GM19468 (cell line): Measurements from ENCODE around the gene CYP11A1.

Experiments
- ATAC-seq: cut with Tn5 transposase; IDR thresholded peaks from one replicate; pipeline ENCODE4 v1.9.1; 2021; ENCODE audit warnings: mild to moderate bottlenecking, moderate library complexity, moderate number of reproducible peaks; ENCODE audit not compliant: unreplicated experiment; ENCODE audit errors: extremely low read depth

Gene CYP11A1

GRCh38 chr15:74312445-74313007, 54.9 kb downstream of the CYP11A1 start:
- ATAC-seq = no peak

GRCh38 chr15:74311734-74312444, 55.6 kb downstream of the CYP11A1 start:
- ATAC-seq = no peak

GRCh38 chr15:74307827-74308811, 59.3 kb downstream of the CYP11A1 start:
- no peak for ATAC-seq

GRCh38 chr15:74306781-74307217, 60.6 kb downstream of the CYP11A1 start:
- ATAC-seq = no peak

- ATAC-seq = no peak
Measured at GRCh38 chr15:74305687-74306086, 61.8 kb downstream of the CYP11A1 start.

DNA sequence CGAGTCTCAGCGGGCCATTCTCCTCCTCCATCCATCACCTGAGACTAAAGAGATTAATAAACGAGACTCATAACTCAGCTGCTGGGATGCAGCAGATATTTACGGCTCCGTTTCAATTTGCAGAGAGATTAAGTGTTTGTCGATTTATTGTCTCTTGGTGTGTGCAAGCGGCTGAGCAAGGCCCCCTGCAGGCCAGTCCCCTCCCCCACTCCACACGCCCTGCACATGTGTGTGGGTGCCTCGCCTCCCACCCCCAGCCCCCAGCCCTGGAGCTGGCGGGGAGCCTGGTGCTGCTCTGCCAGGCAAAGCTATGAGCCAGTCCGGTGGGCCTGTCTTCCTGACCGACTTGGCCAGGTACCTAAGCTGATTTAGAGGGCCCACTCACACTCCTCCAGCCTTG, 63.0 kb downstream of the CYP11A1 start:
- no peak for ATAC-seq

GRCh38 chr15:74303741-74304309, 63.6 kb downstream of the CYP11A1 start:
- ATAC-seq = no peak

DNA sequence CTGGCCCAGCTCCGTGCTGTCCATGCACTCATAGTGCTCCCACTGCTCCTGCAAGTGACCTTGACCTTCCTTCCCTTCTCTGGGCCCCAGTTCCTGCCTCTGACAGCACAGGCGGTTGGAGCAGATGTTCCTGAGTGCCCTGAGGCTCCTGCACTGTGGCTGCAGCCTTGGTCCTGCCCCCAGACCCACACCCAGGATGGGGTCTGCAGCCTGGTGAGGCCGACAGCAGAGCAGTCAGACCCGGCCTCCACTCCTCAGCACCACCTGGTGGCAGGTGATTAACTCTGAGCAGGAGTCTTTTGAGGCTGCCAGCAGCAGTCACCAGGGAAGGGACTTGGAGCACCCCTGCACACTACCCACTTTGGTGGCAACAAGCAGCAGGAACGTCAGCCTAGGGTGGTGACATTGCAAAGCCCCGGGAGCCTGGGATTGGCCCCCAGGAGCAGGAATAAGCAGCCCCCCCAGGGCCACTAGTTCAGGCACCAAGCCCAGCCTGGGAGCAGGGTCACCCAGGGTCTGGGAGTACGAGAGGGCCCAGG, 64.6 kb downstream of the CYP11A1 start:
- ATAC-seq = no peak

DNA sequence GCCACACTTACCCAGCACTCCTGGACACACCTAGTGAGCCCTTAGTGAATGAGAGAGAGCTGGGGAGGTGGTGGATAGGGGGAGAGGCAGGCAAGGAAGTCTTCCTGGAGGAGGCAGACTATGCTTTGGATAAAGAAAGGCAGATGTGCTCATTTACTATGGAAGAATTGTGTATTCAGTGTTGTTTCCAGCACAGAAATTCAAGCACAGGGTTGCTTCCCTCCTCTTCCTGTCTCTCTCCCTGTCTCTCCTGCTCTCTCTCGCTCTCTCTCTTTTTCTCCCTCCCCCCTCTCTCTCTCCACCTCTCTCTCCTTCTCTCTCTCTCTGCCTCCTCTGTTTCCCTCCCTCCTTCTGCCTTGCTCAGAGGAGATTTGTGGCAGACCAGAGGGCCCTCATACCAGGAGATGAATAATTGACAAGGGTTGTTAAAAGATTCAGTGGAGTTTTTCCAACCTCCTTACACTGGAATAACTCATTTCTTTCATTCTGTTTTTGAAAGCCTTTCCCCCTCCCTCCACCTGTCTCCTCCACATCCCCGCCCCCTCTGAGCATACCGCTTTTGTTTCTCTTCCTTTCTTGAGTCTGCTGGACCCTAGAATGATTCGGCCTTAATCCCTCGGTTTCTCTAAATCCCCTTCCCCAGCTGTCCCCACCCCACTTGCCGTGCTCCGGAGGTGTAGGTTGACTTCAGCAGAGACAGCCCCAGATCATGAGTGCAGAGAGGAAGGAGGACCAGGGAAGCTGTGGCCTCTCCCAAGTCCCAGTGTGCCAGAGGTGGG, 65.7 kb downstream of the CYP11A1 start:
- ATAC-seq = no peak

GRCh38 chr15:74300057-74300795, 67.2 kb downstream of the CYP11A1 start:
- ATAC-seq = no peak

- ATAC-seq = no peak
Measured at GRCh38 chr15:74297887-74298286, 69.6 kb downstream of the CYP11A1 start.

DNA sequence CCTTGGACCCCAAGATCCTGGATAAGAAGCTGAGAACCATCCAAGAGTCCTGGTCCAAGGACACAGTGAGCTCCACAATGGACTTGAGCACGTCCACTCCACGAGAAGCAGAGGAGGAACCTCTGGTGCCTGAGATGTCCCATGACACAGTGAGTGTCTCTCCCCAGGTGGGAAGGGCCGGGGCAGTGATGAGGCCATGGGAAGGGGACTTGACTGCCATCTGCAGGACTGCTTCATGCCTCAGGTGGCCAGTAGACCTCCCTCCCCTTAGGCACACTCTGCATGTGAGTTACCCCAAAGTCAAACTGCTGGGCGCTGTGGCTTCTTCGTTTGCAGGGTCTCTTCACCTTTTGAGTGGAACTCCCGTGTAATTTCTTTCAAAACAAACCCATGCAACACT, 71.6 kb downstream of the CYP11A1 start:
- ATAC-seq = no peak

DNA sequence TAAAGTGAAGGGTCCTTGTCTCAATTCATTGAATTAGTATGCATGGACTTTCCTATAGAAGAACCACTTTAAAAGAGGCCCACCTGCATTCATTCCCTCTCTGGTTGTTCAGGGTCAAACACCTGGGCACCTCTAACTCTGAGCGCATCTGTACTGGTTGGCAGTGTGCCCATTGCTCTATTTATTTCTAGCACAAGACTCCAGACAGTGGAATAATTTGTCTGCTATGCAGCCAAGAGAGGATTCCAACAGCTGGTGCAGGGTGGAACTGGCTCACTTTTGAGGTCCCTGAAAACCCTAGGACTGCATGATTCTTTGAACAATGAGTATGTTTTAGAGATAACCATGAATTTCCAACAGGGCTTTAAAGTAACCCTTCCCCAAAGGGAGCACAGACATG, 73.4 kb downstream of the CYP11A1 start:
- no peak for ATAC-seq

DNA sequence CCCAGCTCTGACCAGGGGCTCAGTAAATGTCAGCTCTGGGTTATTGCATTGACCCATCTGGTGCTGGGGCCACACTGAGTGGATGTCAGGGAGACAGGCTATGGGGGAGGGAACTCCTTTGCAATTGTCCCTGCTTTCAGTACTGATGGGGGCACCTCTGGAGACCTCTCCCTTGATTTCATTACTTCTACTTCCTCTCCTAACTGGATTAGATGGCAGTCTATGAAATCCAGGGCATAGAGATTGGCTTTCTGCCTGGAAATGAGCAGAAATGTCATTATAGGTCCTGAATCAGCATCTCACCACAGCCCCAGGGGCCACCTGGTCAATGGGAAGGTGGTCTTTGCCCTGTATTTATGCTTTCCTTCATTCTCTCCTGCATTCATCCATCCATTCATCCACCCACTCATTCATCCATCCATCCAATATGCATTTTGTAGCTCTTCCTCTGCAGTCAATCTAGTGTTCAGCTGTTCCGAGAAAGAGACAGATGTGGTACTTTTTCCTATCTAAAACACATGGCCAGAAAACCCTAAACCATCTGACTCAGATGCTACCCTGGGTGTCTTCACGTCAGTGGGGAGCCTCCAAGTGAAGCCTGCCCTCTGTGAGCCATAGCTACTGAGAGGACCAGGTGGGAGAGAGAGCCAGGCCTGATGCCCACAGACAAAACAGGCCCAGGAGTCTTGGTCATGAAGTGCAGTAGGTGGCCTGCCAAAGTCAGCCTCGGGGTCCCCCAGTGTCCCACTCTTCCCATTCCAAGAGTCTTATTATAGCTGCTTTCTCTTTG, 74.2 kb downstream of the CYP11A1 start:
- no peak for ATAC-seq

GRCh38 chr15:74291101-74292071, 76.1 kb downstream of the CYP11A1 start:
- ATAC-seq = no peak

DNA sequence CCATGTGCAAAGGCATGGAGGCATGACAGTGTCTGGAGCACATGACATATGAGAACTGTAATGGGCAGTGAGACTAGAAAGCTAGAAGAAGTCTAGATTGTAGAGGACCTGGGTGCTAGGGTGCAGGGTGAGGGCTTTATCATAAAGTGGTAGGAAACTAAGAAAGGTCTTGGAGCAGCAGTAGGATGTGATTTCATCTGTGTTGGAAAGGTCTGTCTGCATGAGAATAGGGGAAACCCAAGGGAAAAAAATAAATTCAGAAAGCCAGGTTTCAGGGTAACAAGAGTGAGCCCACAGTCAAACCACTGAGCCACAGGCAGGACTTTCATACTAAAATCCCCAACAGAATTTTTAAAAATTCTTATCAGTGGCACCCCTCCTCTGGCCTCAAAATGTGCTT, 76.8 kb downstream of the CYP11A1 start:
- ATAC-seq = no peak

- no peak for ATAC-seq
Measured at GRCh38 chr15:74289671-74290070, 77.8 kb downstream of the CYP11A1 start.
